CD4-positive, alpha-beta T cell treated with Interleukin-17A for 1 hour (primary cell): ENCODE measurements around the gene FRMPD2.
"Not testable (repeated sequence)": the region's sequence is repeated elsewhere in the genome, so short reads cannot be mapped to it uniquely, and the experiment has no call there.

ENCODE experiments used
- DNase-seq: peaks from one replicate; pipeline ENCODE4 v3.0.0-alpha.2; 2020

Gene FRMPD2

DNA sequence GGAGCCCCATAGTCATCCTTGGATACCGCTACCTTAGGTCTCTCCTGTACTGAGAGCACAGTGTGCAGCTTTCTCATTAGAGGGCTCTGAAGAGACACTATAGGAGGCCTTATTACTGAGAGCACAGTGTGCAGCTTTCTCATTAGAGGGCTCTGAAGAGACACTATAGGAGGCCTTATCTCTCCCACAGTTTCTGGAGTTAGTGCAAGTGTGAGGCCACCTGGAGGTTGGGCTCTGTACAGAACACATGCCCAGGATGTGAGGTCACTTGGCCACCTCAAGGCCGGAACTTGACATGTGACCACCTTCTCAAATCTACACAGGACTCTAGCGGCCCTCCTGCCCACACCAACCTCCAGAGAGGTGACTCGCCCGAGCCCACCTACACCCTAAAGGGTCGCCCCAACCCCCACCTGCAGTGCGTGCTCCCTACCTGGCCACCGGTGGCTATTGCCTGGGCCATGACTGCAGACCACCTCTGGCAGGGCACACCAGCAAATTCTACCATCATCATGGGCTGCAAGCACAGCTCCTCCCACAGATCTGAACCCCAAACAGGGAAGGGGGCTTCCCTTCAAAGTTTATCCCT lies 24.6 kb downstream of the FRMPD2 start:
- no peak for DNase-seq

DNA sequence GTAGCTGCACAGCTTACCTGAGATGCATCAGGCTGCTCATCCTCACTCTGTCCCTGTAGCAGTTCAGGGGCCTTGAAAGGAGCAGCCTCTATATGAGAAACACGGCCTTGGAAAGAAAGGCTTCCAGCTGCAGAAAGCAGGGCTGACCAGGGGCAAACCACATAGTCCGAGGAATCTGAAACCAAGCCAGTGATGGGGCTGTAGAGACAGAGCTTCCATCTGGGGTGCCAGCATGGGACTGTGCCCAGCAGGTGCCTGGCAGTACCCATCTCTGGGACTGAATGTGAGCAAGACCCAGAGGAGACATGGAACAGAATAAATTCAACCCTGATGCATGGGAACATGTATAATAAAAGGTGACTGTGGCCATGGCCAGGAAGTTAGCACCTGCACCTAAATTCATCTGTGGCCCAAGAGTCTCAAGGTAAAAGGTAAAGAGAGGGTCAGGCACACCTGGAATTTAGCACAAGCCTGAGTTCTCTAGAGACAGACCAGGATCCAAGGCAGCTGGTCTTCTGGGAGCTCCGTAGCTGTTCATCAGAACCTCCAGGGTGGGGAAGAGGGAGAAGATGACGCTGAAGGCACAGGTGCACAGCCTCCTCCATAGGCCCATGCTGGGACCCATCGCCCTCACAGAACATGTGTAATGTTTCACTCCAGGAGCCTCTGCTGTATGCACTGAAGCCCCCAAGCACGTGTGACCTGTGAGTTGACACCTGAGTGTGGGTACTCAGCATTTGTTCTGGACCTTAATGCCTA lies 25.3 kb downstream of the FRMPD2 start:
- no peak for DNase-seq

DNA sequence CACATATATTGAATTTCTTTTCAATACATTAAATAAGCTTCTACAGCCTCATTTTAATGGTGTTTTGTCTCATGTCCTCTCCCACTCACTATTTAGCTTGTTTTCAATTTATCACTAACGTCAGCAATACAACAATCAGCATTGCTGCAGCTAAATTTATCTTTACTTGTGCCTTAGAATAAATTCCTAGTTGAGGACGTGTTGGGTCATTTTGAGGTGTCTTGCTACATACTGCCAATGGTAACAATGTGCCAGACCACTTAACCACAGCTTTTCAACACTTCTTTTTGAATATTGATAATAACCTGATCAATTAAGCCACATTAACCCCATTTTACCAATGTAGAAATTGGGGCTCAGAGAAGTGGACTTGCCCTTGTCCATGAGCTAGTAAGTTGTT lies 26.0 kb downstream of the FRMPD2 start:
- no peak for DNase-seq

DNA sequence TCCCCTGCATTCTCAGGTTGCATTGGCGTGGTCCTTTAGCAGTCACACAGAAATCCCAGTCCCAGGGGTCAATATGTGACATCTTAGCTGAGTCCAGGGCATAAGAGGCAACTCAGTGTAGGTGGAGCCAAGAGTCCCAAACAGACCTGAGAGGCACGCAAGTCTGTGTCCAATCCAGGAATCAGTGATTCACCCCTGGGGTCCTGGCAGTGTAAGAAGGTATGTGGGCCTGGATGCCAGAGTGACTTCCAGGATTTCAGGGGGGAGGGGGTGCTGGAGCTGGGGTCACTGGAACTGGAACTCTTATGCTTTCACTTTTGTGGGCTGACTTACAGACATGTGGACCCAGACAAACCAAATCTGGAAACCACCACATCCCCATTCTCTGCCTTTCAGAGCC lies 26.8 kb downstream of the FRMPD2 start:
- DNase-seq = no peak

DNA sequence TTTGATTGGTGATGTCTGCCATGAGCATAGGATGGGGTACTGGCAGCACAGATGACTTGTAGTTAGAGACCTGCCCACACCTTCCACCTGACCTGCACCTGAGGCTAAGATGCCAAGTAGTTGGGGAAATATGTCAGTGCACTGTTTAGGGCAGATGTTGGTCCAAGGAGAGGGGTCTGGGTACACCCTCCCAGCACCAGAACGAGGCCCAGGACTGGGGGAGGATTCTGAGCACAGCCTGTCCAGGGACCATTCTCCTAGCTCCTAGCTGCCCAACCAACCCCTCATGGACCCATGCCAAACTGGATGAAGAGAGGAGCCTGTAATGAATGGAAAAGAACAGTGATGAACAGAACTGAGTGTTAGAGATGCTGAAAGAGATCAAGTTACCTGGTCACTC lies 28.0 kb downstream of the FRMPD2 start:
- no peak for DNase-seq

DNA sequence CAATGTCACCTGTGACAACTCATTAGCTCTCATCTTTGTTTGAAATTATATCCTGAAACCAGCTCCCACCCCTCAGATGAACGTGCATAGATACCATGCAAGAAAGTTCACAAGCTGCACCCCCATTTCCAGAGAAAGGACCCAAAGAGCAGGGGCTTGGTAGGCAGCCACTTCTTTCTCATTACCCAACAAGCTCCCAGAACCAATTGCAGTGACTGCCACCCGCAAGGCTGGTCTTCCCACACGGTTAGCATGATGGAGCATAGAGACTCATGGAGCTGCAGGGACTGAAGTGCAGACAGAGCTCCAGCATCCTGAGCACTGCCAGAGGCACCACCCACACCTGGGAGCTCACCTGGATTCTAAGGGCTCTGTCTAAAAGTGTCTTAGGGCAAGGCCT lies 28.5 kb downstream of the FRMPD2 start:
- no peak for DNase-seq

GRCh38 chr10:48243921-48244320 lies 30.6 kb downstream of the FRMPD2 start:
- DNase-seq = not testable (repeated sequence)

DNA sequence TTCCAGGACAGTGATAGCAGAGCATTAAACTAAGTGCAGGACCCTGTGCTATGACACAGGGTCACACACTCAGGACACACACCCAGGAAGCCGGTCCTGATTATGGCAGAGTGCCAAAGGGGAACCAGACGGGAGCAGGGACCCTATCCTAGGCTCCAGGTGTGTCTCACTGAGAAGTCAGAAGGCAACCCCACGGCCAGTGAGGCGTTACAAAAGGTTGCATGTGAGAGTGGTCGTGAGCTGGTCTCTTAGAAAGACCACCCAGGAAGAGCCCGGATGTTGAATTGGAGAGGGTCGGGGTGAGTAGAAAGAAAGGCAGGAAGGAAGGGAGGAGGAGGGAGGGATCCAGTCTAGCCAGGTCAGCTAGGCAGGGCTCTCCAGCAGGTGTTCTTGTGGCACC lies 31.0 kb downstream of the FRMPD2 start:
- DNase-seq = no peak

GRCh38 chr10:48242171-48242904 lies 32.2 kb downstream of the FRMPD2 start:
- DNase-seq = no peak

- no peak for DNase-seq
Measured at GRCh38 chr10:48241332-48241731, 33.2 kb downstream of the FRMPD2 start.

DNA sequence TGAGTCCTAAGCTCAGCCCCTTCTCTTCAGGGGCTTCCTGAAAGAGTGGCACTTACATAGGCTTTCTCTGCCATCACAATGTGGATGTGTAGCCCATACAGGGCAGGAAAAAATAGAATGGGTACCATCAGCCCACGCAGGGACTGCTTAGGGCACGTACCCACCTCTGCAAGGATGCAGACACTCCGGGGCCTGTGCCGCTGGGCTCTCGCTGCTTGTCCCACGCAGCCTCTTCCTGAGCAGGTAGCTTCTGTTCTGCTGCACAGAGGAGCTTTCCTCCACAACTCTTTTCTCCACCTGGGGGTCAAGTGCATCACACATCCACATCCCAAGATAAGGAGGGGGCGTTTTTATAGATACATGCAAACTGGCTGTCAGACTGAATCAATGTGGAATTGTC lies 34.3 kb downstream of the FRMPD2 start:
- DNase-seq = no peak

GRCh38 chr10:48239618-48240017 lies 34.9 kb downstream of the FRMPD2 start:
- DNase-seq = no peak

DNA sequence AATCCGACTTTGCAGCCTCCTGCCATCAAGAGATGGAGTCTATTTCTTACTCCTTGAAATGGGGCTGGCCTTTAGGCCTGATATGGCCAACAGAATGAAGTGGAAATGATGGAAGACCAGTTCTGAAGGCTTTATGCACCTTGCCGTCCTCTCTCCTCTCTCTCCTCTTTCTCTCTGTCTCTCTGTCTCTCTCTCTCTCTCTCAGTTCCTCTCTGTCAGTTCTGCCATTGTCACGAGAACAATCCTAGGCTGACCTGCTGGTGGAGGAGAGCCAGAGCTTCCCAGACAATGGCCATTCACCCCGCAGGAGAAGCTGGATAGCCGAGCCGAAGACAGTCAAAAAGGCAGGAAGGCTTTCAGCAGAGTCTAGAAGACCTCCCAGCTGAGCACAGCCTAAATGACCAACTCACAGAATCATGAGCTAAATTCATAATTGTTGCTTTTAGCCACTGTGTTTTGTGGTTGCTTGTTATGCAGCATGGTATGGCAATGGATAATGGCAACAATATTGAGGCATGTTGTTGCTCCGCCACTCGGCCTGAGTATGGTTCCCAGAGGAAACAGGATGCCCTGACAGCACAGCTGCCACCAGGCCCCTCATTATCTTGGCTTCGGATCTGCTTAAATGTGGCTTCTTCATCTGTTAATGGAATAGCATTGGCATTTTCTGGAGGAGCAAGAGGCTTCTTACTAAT lies 35.5 kb downstream of the FRMPD2 start:
- DNase-seq = no peak

DNA sequence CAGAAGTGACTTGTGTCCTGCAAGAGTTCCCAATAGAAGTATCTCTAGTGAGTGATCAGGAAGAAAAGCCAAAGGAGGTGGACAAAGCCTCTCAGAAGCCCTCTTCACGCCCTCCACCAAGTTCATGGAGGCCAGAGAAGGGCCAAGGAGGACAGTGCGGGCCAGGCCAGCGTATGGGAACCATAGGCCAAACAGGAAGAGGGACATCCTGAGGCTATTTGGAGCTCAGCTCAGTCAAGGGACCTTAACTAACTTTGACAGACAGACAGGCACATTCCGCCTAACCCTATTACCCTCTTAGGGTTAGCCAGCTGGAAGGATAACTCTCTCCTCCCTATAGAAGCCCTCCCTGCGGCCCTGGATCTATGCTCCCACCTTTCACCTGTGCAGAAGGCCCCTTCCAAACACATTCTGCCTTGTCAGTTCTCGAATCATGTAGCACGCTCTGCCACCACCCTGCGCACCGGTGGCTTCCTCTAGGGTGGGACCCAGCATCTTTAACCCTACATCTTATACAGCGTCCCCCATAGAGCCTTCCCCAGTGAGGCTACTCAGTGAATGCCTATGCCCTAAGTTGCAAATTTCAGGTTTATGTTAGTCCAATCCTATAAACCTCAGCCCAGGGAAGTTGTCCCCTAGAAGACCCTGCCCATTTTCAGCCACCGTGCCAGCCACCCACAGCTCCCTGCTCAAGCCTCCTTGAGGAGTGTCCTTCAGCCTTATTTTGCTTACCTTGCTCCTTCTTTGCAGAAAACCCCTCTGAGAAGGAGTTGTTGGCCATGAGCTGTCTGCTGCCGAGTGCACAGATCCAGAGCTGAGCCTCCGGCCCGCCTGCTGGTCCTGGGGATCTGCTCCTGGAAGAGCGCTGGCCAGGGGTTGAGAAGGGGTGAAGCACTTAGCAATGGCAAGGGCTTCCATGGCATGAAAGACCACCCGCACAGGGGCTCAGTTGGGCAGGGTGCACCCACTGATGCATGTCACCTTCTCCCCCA lies 36.9 kb downstream of the FRMPD2 start:
- DNase-seq = no peak

GRCh38 chr10:48236199-48236621 lies 38.3 kb downstream of the FRMPD2 start:
- no peak for DNase-seq

DNA sequence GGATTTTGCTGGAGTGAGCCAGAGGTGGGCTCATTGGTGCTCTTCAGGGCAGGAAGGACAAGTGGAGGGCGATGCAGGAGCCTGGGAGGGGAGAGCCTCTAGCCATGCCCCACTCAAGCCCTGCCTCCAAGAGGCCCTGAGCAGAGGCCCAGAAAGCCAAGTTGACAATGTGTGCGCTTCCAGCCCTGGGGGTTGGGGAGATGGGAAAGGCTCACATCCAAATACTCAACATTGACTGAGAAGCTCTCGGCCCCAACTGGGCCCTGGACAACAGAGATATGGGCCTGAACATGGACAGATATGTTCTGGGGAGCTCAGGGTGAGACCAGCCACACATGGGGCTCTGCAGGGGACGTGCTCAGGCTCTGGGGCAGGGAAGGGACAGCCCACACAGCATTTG lies 39.0 kb downstream of the FRMPD2 start:
- DNase-seq = no peak

DNA sequence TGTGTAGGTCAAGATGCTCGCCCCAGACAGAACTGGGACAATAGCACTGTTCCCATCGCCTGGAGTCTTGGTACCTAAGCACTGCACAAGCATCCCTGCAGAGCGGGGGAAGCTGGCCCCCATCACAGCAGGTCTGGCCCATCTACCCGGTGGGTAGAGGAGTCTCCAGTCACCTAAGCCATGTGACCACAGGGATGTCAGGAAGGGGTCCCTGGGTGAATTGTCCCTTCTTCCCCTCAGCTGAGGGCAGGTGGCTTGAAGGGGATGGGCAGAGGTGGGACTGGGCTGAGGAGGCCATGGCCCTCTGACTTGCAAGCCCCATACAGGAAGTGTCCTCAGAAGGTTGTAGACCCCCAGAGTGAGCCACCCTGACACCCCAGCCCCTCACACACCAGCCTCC lies 39.7 kb downstream of the FRMPD2 start:
- no peak for DNase-seq

- no peak for DNase-seq
Measured at GRCh38 chr10:48234295-48234694, 40.2 kb downstream of the FRMPD2 start.

DNA sequence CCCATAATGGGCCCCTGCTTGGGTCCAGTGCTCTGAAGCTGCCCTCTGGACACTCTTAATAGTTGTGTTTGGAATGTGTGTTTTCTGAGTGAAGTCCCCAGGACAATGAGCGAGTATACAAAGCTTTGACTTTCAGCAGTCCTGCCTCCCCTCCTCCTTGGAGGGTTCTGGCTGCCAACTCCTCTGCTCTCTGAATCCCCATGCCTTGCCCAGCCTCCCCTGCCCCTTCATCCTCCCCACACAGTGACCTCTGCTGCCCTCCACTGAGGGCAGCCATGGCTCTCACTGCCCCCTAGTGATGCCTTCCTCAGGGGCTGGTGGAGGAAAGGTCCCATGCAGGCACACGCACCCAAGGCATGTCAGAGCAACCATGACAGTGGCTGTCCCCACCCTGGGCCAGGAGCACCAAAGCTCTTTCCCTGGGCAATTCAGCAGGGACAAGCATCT lies 40.9 kb downstream of the FRMPD2 start:
- no peak for DNase-seq

GRCh38 chr10:48232717-48233447 lies 41.6 kb downstream of the FRMPD2 start:
- no peak for DNase-seq

DNA sequence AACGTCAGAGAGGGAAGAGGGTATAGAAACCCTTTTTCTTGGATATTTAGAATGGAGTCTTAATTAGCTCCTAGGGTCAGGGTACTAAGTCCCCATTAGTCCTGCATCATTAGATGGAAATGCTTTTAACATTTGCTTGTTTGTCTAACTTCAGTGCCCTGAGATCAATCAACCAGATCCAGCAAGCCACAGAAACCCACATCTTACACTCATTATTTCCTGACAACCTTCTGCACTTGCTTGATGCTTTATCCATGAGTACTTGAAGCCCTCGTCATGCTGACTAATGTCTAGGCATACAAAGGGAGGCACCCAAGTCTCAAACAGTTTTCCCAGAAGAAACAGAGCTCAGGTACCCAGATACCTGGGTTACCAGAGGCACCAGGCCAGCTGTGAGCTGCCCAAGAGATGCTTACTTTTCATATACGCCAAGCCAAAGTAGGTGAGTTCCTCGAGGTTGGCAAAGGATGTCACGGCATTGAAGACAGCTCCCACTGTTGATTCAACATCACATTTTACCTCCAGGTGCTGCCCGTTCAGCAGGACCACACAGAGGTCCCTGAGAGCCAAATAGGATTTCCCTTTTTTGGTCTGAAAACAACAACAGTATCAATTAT lies 42.7 kb downstream of the FRMPD2 start:
- DNase-seq = no peak
